Osteoblast (primary cell): ENCODE measurements around the gene TLE5. TPM values are rescaled to one million over a fixed set of nuclear protein-coding genes. Genes with fewer than 3 reads are reported as not detected.
"Not testable (repeated sequence)": the region's sequence is repeated elsewhere in the genome, so short reads cannot be mapped to it uniquely, and the experiment has no call there.

ENCODE experiments used
- DNase-seq: peaks from one replicate; pipeline ENCODE4 v3.0.0; 2011; ENCODE audit warnings: low spot score, mixed read lengths; ENCODE audit not compliant: insufficient read length; ENCODE audit errors: missing footprints
- H2AFZ ChIP-seq: 2 replicates; pipeline ENCODE4 v1.6.0; 2011; ENCODE audit warnings: mild to moderate bottlenecking, low read length
- H3K27ac ChIP-seq: 2 replicates; pipeline ENCODE4 v1.5.1; 2011; ENCODE audit warnings: mild to moderate bottlenecking, low read depth, low read length, moderate library complexity
- H3K27me3 ChIP-seq: 2 replicates; pipeline ENCODE4 v1.6.0; 2012; ENCODE audit warnings: mild to moderate bottlenecking, control low read depth, inconsistent platforms, low read length, moderate library complexity; ENCODE audit not compliant: insufficient read depth
- H3K36me3 ChIP-seq: 2 replicates; pipeline ENCODE4 v1.5.1; 2011; ENCODE audit warnings: mild to moderate bottlenecking, low read length, control low read depth, moderate library complexity; ENCODE audit not compliant: insufficient read depth
- H3K4me1 ChIP-seq: 2 replicates; pipeline ENCODE4 v1.5.1; 2011; ENCODE audit warnings: mild to moderate bottlenecking, low read length, control low read depth, moderate library complexity; ENCODE audit not compliant: insufficient read depth
- H3K4me2 ChIP-seq: 2 replicates; pipeline ENCODE4 v1.6.0; 2011; ENCODE audit warnings: mild to moderate bottlenecking, low read length; ENCODE audit not compliant: insufficient read depth
- H3K4me3 ChIP-seq: fragments of 200-600 bp; sonication (generic); 3 replicates; pipeline ENCODE4 v1.5.1; 2012; ENCODE audit warnings: mild to moderate bottlenecking, low read length, inconsistent platforms; ENCODE audit not compliant: insufficient read depth
- H3K79me2 ChIP-seq: 2 replicates; pipeline ENCODE4 v1.6.0; 2012; ENCODE audit warnings: mild to moderate bottlenecking, low read length, control low read depth, inconsistent platforms; ENCODE audit not compliant: insufficient read depth
- H3K9me3 ChIP-seq: 2 replicates; pipeline ENCODE4 v1.5.1; 2011; ENCODE audit warnings: low read depth, low read length, control low read depth
- H4K20me1 ChIP-seq: 2 replicates; pipeline ENCODE4 v1.6.0; 2012; ENCODE audit warnings: mild to moderate bottlenecking, low read length, control low read depth; ENCODE audit not compliant: insufficient read depth
- total RNA-seq: library from RNA; depleted of rRNA; stranded (reverse); fragments of >200 nt; gene quantifications from 2 replicates; pipeline ENCODE4 v1.2.3, GENCODE V29; 2012
- TF ChIP-seq, protein P1 (sequence below): IDR thresholded peaks from 2 replicates; pipeline ENCODE4 v1.5.1; 2011; ENCODE audit warnings: mild to moderate bottlenecking, low read depth, low read length, moderate library complexity; ENCODE audit errors: extremely low read depth

The TLE5 gene
- total RNA-seq, 1 donor, result 211 TPM

- Histone ChIP-seq H3K4me2 (no peak overlapping the region), H3K4me1 (no peaks in the 10 kb centered on the region), H3K27ac (no peak overlapping the region), H3K36me3 (no peaks in the 10 kb centered on the region), H4K20me1 (no peaks in the 10 kb centered on the region), H3K79me2 (no peaks in the 10 kb centered on the region), H3K9me3 (no peaks in the 10 kb centered on the region), H2AFZ (no peak overlapping the region), H3K27me3 (no peaks in the 10 kb centered on the region), H3K4me3 (no peak overlapping the region)
- TF ChIP-seq, protein P1, sequence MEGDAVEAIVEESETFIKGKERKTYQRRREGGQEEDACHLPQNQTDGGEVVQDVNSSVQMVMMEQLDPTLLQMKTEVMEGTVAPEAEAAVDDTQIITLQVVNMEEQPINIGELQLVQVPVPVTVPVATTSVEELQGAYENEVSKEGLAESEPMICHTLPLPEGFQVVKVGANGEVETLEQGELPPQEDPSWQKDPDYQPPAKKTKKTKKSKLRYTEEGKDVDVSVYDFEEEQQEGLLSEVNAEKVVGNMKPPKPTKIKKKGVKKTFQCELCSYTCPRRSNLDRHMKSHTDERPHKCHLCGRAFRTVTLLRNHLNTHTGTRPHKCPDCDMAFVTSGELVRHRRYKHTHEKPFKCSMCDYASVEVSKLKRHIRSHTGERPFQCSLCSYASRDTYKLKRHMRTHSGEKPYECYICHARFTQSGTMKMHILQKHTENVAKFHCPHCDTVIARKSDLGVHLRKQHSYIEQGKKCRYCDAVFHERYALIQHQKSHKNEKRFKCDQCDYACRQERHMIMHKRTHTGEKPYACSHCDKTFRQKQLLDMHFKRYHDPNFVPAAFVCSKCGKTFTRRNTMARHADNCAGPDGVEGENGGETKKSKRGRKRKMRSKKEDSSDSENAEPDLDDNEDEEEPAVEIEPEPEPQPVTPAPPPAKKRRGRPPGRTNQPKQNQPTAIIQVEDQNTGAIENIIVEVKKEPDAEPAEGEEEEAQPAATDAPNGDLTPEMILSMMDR, result no peak
- DNase-seq, result peak; percentile 66
These were observed 49.0 kb downstream of the TLE5 start for GRCh38 chr19:3013263-3013725.

DNA sequence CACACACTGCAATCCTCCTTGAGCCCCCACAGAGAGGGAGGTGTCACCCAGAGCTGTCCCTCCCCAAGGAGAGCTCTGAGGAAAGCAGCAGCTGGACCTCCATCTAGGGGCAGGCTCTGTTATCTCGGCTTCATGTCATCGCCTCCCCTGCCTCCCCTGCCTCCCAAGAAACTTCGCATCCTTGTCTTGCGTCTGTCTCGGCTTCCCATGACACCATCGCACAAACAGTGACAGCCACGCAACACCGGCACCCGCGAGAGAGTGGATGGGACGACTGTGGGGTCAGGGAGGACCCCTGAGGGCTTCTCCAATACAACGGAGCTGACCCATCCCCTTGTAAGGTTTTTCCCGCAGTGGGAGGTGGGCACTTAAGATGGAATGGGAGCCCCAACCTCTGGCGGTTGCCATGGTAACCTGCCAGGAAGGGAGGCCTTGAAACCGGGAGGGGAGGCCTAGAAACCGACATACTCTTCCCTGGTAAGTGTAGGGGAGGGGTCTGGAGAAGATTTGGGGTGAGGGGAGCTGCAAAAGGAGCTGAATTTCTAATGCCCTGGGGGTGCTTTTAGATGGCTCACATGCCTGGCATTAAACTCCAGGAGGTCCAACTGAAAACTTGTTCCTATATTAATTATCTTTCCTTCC is 49.6 kb downstream of the TLE5 start:
- TF ChIP-seq, protein P1, result no peak
- Histone ChIP-seq H3K27me3 (no peaks in the 10 kb centered on the region), H3K27ac (no peak overlapping the region), H3K9me3 (no peaks in the 10 kb centered on the region), H2AFZ (no peak overlapping the region), H3K4me3 (no peak overlapping the region), H3K4me1 (no peaks in the 10 kb centered on the region), H3K4me2 (no peak overlapping the region), H3K79me2 (no peaks in the 10 kb centered on the region), H3K36me3 (no peaks in the 10 kb centered on the region), H4K20me1 (no peaks in the 10 kb centered on the region)
- DNase-seq, result peak; percentile 75

GRCh38 chr19:3012059-3012458 is 50.2 kb downstream of the TLE5 start:
- not testable (repeated sequence) for H3K9me3 ChIP-seq, H3K27ac ChIP-seq, H3K4me3 ChIP-seq, DNase-seq, H3K79me2 ChIP-seq, H3K36me3 ChIP-seq, H3K4me1 ChIP-seq, H2AFZ ChIP-seq, H4K20me1 ChIP-seq, H3K4me2 ChIP-seq, H3K27me3 ChIP-seq

DNA sequence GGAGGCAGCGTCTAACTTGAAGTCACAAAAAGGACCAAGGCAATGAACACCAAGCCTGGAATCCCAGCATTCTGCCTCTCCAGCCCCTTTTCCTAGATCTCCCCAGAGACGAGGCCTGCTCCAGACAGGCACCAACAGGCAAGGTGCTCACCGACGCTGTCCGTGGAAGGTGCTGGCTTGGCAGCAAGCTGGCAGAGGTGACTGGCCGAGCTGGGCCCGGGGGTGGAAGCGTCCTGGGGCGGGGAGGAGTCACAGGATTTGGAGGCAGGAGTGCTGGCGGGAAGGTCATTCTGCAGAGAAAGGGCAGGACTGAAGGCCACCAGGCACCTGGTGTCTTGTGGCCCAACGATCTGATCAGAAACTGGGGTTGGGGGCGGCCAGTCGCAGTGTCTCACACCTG is 51.4 kb downstream of the TLE5 start:
- Histone ChIP-seq H3K36me3 (no peaks in the 10 kb centered on the region), H3K4me2 (no peak overlapping the region), H3K79me2 (no peaks in the 10 kb centered on the region), H3K27ac (no peak overlapping the region), H3K27me3 (no peaks in the 10 kb centered on the region), H3K4me3 (no peak overlapping the region), H3K4me1 (no peaks in the 10 kb centered on the region), H2AFZ (no peak overlapping the region), H3K9me3 (no peaks in the 10 kb centered on the region), H4K20me1 (no peaks in the 10 kb centered on the region)
- DNase-seq, result peak; percentile 66
- TF ChIP-seq, protein P1, result no peak
